Measurements from ENCODE around the gene SMAD5.
A peak's percentile ranks its signal among the peaks of the same experiment; 100 is the strongest.

The SMAD5 gene

GRCh38 chr5:136132557-136133221, at the start of gene SMAD5:
TSS of gene SMAD5 (plus strand) at chr5:136132845. CDS start at chr5:136153761, 20,916 bp downstream.
- DNase-seq: peak; percentile 74

- DNase-seq: no peak
Observed at GRCh38 chr5:136084698-136085097, 47.9 kb upstream of the SMAD5 start.

- DNase-seq: no peak
Observed at GRCh38 chr5:136086783-136087566, 45.7 kb upstream of the SMAD5 start.

GRCh38 chr5:136087961-136088871, 44.4 kb upstream of the SMAD5 start:
- no peak for DNase-seq

GRCh38 chr5:136089791-136090190, 42.9 kb upstream of the SMAD5 start:
- DNase-seq: no peak

GRCh38 chr5:136090319-136090718, 42.3 kb upstream of the SMAD5 start:
- no peak for DNase-seq

GRCh38 chr5:136094189-136094912, 38.3 kb upstream of the SMAD5 start:
- no peak for DNase-seq

GRCh38 chr5:136094913-136095641, 37.6 kb upstream of the SMAD5 start:
- DNase-seq: peak; percentile 5

- DNase-seq: no peak
Observed at GRCh38 chr5:136098176-136098575, 34.5 kb upstream of the SMAD5 start.

GRCh38 chr5:136099870-136100269, 32.8 kb upstream of the SMAD5 start:
- DNase-seq: no peak

GRCh38 chr5:136101884-136102283, 30.8 kb upstream of the SMAD5 start:
- DNase-seq: no peak

- no peak for DNase-seq
Observed at GRCh38 chr5:136103118-136103517, 29.5 kb upstream of the SMAD5 start.

- DNase-seq: no peak
Observed at GRCh38 chr5:136104306-136104965, 28.2 kb upstream of the SMAD5 start.

- no peak for DNase-seq
Observed at GRCh38 chr5:136106351-136107031, 26.2 kb upstream of the SMAD5 start.

GRCh38 chr5:136108180-136108611, 24.4 kb upstream of the SMAD5 start:
- no peak for DNase-seq

- DNase-seq: no peak
Observed at GRCh38 chr5:136108766-136109165, 23.9 kb upstream of the SMAD5 start.

- no peak for DNase-seq
Observed at GRCh38 chr5:136109453-136110135, 23.1 kb upstream of the SMAD5 start.

GRCh38 chr5:136113606-136114005, 19.0 kb upstream of the SMAD5 start:
- DNase-seq: no peak

- DNase-seq: no peak
Observed at GRCh38 chr5:136114414-136115125, 18.1 kb upstream of the SMAD5 start.
